HEK293 (cell line): ENCODE results near the gene GJD3.

Experiments used
- CTCF ChIA-PET: fragments of 350-600 bp; formaldehyde crosslinking; extraction: SDS; loops from one replicate; lab custom pipeline; 2021; ENCODE audit warnings: antibody characterized with exemption; lab: Yijun Ruan, JAX
- POLR2A ChIA-PET: fragments of 300-600 bp; formaldehyde crosslinking; extraction: SDS; loops from one replicate; lab custom pipeline; 2020; ENCODE audit warnings: antibody characterized with exemption, inconsistent platforms; lab: Yijun Ruan, JAX
- H3K27ac ChIP-seq: fragments of 200-500 bp; sonication (Bioruptor generic); 2 replicates; pipeline ENCODE4 v1.5.1; 2014; ENCODE audit warnings: low read depth, low read length, control low read depth, inconsistent platforms; ENCODE audit errors: extremely low read depth
- H3K36me3 ChIP-seq, 2 experiments: fragments of 200-500 bp in 1 of 2; sonication (Bioruptor generic) in 1 of 2; 1 replicate in 1 of 2; 2 replicates in 1 of 2; pipeline ENCODE4 v1.5.1; 2014 to 2017; ENCODE audit warnings: inconsistent platforms in 2 of 2, low read length in 2 of 2; ENCODE audit not compliant: control insufficient read depth in 2 of 2, insufficient read depth in 1 of 2
- H3K4me1 ChIP-seq: fragments of 200-500 bp; sonication (Bioruptor generic); 2 replicates; pipeline ENCODE4 v1.5.1; 2014; ENCODE audit warnings: mild to moderate bottlenecking, low read length, inconsistent platforms; ENCODE audit not compliant: control insufficient read depth, insufficient read depth
- H3K4me3 ChIP-seq: 2 replicates; pipeline ENCODE4 v1.5.1; 2011; ENCODE audit warnings: low read depth, mild to moderate bottlenecking, control low read depth, low read length, moderate library complexity
- H3K9me3 ChIP-seq: fragments of 200-500 bp; sonication (Bioruptor generic); 2 replicates; pipeline ENCODE4 v1.5.1; 2014; ENCODE audit warnings: low read depth, low read length, inconsistent platforms; ENCODE audit not compliant: control insufficient read depth, insufficient read depth
- AEBP2 ChIP-seq: fragments of 450-650 bp; formaldehyde crosslinking; IDR thresholded peaks from 2 replicates; pipeline ENCODE4 v1.5.1; 2016; ENCODE audit warnings: missing biosample characterization, missing genetic modification characterization, borderline replicate concordance
- BCL11B ChIP-seq: fragments of 450-650 bp; formaldehyde crosslinking; IDR thresholded peaks from 2 replicates; pipeline ENCODE4 v1.5.1; 2016; ENCODE audit warnings: low read depth, missing biosample characterization, missing genetic modification characterization
- HOXA7 ChIP-seq: sonication (generic); formaldehyde crosslinking; IDR thresholded peaks from 2 replicates; pipeline ENCODE4 v1.8.1; 2022; ENCODE audit warnings: missing genetic modification reagents, borderline replicate concordance
- IKZF3 ChIP-seq: fragments of 450-650 bp; IDR thresholded peaks from 2 replicates; pipeline ENCODE4 v1.5.0; 2018; ENCODE audit warnings: missing biosample characterization, mild to moderate bottlenecking, missing genetic modification characterization, moderate library complexity
- KLF1 ChIP-seq: fragments of 450-650 bp; formaldehyde crosslinking; IDR thresholded peaks from 2 replicates; pipeline ENCODE4 v1.5.1; 2016; ENCODE audit warnings: missing biosample characterization, missing genetic modification characterization
- KLF17 ChIP-seq: fragments of 450-650 bp; formaldehyde crosslinking; IDR thresholded peaks from 2 replicates; pipeline ENCODE4 v1.5.1; 2016; ENCODE audit warnings: missing biosample characterization, missing genetic modification characterization
- KLF8 ChIP-seq: fragments of 450-650 bp; formaldehyde crosslinking; IDR thresholded peaks from 2 replicates; pipeline ENCODE4 v1.5.1; 2016; ENCODE audit warnings: missing biosample characterization, missing genetic modification characterization
- KLF9 ChIP-seq: fragments of 450-650 bp; formaldehyde crosslinking; IDR thresholded peaks from 2 replicates; pipeline ENCODE4 v1.5.1; 2016; ENCODE audit warnings: missing biosample characterization, missing genetic modification characterization, low read depth
- REPIN1 ChIP-seq: fragments of 450-650 bp; formaldehyde crosslinking; IDR thresholded peaks from 2 replicates; pipeline ENCODE4 v1.5.1; 2017; ENCODE audit warnings: missing biosample characterization, missing genetic modification characterization, low read depth
- ZBTB11 ChIP-seq: fragments of 450-650 bp; formaldehyde crosslinking; conservative IDR thresholded peaks from 2 replicates; pipeline ENCODE4 v1.5.1; 2016; ENCODE audit warnings: low read depth, missing biosample characterization, missing genetic modification characterization
- ZNF132 ChIP-seq: fragments of 450-650 bp; formaldehyde crosslinking; IDR thresholded peaks from 2 replicates; pipeline ENCODE4 v1.5.1; 2017; ENCODE audit warnings: missing biosample characterization, missing genetic modification characterization, borderline replicate concordance
- ZNF18 ChIP-seq: fragments of 450-650 bp; formaldehyde crosslinking; IDR thresholded peaks from 2 replicates; pipeline ENCODE4 v1.5.1; 2016; ENCODE audit warnings: missing biosample characterization, missing genetic modification characterization
- ZNF211 ChIP-seq: fragments of 450-650 bp; formaldehyde crosslinking; IDR thresholded peaks from 2 replicates; pipeline ENCODE4 v1.5.1; 2016; ENCODE audit warnings: low read depth, missing biosample characterization, missing genetic modification characterization
- ZNF24 ChIP-seq: fragments of 450-650 bp; formaldehyde crosslinking; IDR thresholded peaks from 2 replicates; pipeline ENCODE4 v1.5.1; 2016; ENCODE audit warnings: missing biosample characterization, missing genetic modification characterization
- ZNF518A ChIP-seq: fragments of 450-650 bp; formaldehyde crosslinking; conservative IDR thresholded peaks from 2 replicates; pipeline ENCODE4 v1.5.1; 2016; ENCODE audit warnings: low read depth, missing biosample characterization, missing genetic modification characterization
- ZNF544 ChIP-seq: fragments of 450-650 bp; formaldehyde crosslinking; IDR thresholded peaks from 2 replicates; pipeline ENCODE4 v1.5.0; 2017; ENCODE audit warnings: missing biosample characterization, missing genetic modification characterization
- ZNF596 ChIP-seq: fragments of 450-650 bp; IDR thresholded peaks from 2 replicates; pipeline ENCODE4 v1.5.0; 2018; ENCODE audit warnings: missing biosample characterization, mild to moderate bottlenecking, missing genetic modification characterization, moderate library complexity
- ZNF621 ChIP-seq: fragments of 450-650 bp; formaldehyde crosslinking; IDR thresholded peaks from 2 replicates; pipeline ENCODE4 v1.5.1; 2017; ENCODE audit warnings: missing biosample characterization, missing genetic modification characterization
- ZNF626 ChIP-seq: fragments of 450-650 bp; sonication (Bioruptor Pico); formaldehyde crosslinking; IDR thresholded peaks from 2 replicates; pipeline ENCODE4 v1.5.1; 2018; ENCODE audit warnings: missing biosample characterization, missing genetic modification characterization, inconsistent platforms
- ZNF645 ChIP-seq: fragments of 450-650 bp; formaldehyde crosslinking; IDR thresholded peaks from 2 replicates; pipeline ENCODE4; 2016; ENCODE audit warnings: missing biosample characterization, missing genetic modification characterization
- ZNF768 ChIP-seq: fragments of 450-650 bp; formaldehyde crosslinking; IDR thresholded peaks from 2 replicates; pipeline ENCODE4 v1.5.1; 2018; ENCODE audit warnings: missing biosample characterization, mild to moderate bottlenecking, missing genetic modification characterization
- ZNF785 ChIP-seq: fragments of 450-650 bp; formaldehyde crosslinking; IDR thresholded peaks from 2 replicates; pipeline ENCODE4 v1.5.1; 2016; ENCODE audit warnings: missing biosample characterization, missing genetic modification characterization

Gene GJD3

GRCh38 chr17:40372031-40372430, 7.5 kb upstream of the GJD3 start (continued):
- TF ChIP-seq ZNF518A, result no peak
- no peak for TF ChIP-seq ZNF768 (tag by site-specific recombination)
- TF ChIP-seq KLF17 (tag by site-specific recombination), result no peak
- no peak for TF ChIP-seq ZNF626
- TF ChIP-seq ZNF645 (tag by site-specific recombination), result no peak
- no peak for TF ChIP-seq ZNF132 (tag by site-specific recombination)
- no peak for TF ChIP-seq ZNF24 (tag by site-specific recombination)
- no peak for TF ChIP-seq AEBP2 (tag by site-specific recombination)
- no peak for TF ChIP-seq ZNF544 (tag by site-specific recombination)
- no peak for TF ChIP-seq ZNF621 (tag by site-specific recombination)
- no peak for TF ChIP-seq REPIN1 (tag by site-specific recombination)
- no peak for TF ChIP-seq BCL11B

- no peaks in the 10 kb centered on the region for H3K9me3 ChIP-seq
- CTCF ChIA-PET, result interaction anchor here (0.6 to 1.0 kb wide), 3 partner anchors 13 to 105 kb away, joined by 3 to 6 read pairs (median 3); no protein-coding TSS in a partner anchor
- POLR2A ChIA-PET, result no interaction called here
Observed at GRCh38 chr17:40371261-40371929, 6.9 kb upstream of the GJD3 start.

More at GRCh38 chr17:40371261-40371929, 6.9 kb upstream of the GJD3 start:
- Histone ChIP-seq H3K4me3 (no peak overlapping the region), H3K36me3 (no peaks in the 10 kb centered on the region), H3K27ac (no peak overlapping the region), H3K4me1 (no peaks in the 10 kb centered on the region)
- no peak for TF ChIP-seq ZBTB11 (tag by site-specific recombination)
- TF ChIP-seq HOXA7 (CRISPR knock-in tag), result no peak
- no peak for TF ChIP-seq IKZF3 (tag by site-specific recombination)
- no peak for TF ChIP-seq ZNF785 (tag by site-specific recombination)
- no peak for TF ChIP-seq ZNF211
- TF ChIP-seq KLF8 (tag by site-specific recombination), result peak; percentile 79
- TF ChIP-seq ZNF18 (tag by site-specific recombination), result no peak
- no peak for TF ChIP-seq ZNF596 (tag by site-specific recombination)
- TF ChIP-seq KLF1, result 0 out of 2 replicates have a peak, but pooled peaks have one; percentile 22
- TF ChIP-seq KLF9 (tag by site-specific recombination), result peak; percentile 52; the same call in 1 of the 2 replicates
- no peak for TF ChIP-seq ZNF544 (tag by site-specific recombination)
